ENCODE results near the gene SHMT1. TPM values are rescaled to one million over a fixed set of nuclear protein-coding genes. Genes with fewer than 3 reads are reported as not detected.
"Not testable (repeated sequence)": the region's sequence is repeated elsewhere in the genome, so short reads cannot be mapped to it uniquely, and the experiment has no call there.

The SHMT1 gene
- total RNA-seq, 1 experiment from 2014 or later: 27.6 TPM

DNA sequence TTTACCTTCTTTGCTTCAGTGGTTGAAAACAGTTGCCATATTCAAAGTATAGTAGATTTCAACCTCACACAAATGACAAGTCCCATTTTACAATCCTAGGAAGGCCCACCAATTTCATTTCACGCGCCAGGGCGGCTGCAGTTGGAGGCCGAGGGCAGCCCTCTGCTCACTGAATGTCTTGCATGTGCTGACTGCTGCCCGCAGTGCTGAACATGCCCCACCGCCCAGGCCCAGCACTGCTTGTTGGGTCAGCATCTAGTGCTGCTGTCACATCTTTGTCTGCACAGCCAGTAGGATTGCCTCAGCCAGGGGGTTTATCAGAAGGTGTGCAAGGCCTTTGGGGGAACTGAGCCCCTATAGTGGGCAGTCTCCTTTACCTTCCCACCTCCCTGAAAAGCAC lies 36.8 kb downstream of the SHMT1 start:
- DNase-seq (ENCODE audit: low spot score): no peak

- no peak for DNase-seq (ENCODE audit: low spot score)
Measured at GRCh38 chr17:18326039-18326438, 37.3 kb downstream of the SHMT1 start.

- no peak for DNase-seq (ENCODE audit: low spot score)
Measured at GRCh38 chr17:18324140-18325050, 39.0 kb downstream of the SHMT1 start.

DNA sequence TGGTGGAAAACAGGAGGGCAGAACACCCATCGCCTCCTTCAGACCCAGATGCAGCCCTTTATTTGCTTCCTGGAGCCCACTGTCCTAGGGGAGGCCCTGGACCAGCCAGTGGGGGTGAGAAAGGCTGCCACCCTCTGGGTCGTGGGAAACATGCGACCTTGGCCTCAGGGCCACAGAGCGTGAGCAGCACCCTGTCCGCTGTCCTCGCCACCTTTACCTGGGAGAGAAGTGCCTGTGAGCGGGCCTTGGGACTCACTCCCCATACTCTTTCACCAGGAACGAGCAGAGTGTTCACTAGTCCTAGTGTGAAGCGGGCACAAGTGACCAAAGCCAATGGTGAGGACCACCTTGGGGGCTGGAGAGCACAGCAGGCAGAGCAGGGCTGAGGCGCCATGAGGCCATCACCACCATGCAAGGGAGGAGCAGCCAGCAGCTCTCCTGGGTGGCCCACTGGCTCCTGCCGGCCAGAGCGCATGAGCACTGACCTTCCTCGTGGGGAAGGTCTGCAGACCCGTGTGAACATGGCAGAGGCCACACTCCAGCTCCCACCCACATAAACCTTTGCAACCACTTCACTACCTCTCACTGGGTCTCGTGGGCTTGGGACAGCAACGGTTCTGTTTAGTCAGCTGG lies 39.7 kb downstream of the SHMT1 start:
- no peak for DNase-seq (ENCODE audit: low spot score)

- no peak for DNase-seq (ENCODE audit: low spot score)
Measured at GRCh38 chr17:18323007-18323406, 40.3 kb downstream of the SHMT1 start.

DNA sequence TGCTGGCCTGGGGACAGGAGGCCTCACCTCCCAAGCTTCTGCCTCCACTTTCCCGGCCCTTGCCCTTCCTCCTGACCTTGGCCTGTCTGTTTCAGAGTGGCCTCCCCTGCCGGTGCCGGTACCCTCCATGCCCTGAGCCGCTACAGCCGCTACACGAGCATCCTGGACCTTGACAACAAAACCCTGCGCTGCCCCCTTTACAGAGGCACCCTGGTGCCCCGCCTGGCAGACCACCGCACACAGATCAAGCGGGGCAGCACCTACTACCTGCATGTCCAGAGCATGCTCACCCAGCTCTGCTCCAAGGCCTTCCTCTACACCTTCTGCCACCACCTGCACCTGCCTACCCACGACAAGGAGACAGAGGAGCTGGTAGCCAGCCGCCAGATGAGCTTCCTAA lies 40.8 kb downstream of the SHMT1 start:
- DNase-seq (ENCODE audit: low spot score): no peak

DNA sequence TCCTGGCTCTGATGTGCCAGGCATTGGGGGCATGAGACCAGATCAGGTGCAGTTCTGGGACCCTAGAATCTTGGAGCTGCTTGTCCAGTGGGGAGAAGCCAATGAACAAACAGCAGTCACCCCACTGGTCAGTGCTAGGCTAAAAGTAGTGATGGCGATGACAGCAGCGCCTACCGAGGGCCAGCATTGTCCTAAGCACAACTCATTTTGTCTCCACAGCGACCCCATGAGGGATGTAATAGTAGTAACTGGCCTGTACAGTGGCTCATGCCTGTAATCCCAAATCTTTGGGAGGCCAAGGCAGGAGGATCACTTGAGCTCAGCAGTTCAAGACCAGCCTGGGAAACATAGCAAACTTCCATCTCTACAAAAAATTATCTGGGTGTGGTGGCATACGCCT lies 42.0 kb downstream of the SHMT1 start:
- DNase-seq (ENCODE audit: low spot score): no peak

DNA sequence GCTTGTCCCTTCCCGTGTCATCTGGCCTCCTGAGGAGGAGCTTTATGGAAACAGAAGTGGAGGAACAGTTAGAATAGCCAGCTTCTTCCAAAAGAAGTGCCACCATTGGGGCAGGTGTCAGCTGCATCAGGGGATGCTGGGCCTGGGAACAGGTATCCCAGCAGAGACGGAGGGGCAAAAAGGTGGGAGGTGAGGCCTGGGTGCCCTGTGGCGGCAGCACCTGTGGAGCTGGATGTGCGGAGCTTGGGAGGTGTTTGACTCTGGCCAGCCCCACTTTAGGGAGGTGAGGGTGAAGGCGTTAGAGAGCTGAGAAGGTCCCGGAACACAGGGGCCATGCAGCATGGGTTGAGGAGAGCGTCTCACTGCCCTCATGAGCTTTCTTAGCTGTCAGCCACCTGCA lies 43.0 kb downstream of the SHMT1 start:
- no peak for DNase-seq (ENCODE audit: low spot score)

DNA sequence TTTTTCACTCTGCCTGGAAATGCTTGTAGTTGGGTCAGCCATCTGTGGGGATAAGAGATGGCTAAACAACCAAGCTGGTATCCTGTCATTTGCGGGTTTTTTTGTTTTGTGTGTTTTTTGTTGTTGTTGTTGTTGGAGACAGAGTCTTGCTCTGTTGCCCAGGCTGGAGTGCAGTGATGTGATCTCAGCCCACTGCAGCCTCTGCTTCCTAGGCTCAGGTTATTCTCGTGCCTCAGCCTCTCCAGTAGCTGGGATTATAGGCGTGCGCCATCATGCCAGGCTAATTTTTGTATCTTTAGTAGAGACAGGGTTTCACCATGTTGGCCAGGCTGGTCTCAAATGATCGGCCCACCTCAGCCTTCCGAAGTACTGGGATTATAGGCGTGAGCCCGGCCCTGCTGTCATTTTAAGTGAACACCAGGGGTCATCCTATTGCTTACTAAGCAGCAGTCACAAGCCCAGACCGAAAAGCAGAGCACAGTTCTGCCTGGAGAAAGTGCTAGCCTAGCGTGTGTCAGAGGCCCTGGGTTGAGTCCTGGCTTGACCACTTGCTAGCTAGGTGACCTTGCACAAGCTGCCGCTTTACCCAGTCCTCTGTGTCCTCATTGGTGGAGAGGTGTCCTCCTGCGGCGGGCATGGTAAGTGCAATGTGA lies 43.6 kb downstream of the SHMT1 start:
- DNase-seq (ENCODE audit: low spot score): no peak

GRCh38 chr17:18318771-18319450 lies 44.4 kb downstream of the SHMT1 start:
- no peak for DNase-seq (ENCODE audit: low spot score)

DNA sequence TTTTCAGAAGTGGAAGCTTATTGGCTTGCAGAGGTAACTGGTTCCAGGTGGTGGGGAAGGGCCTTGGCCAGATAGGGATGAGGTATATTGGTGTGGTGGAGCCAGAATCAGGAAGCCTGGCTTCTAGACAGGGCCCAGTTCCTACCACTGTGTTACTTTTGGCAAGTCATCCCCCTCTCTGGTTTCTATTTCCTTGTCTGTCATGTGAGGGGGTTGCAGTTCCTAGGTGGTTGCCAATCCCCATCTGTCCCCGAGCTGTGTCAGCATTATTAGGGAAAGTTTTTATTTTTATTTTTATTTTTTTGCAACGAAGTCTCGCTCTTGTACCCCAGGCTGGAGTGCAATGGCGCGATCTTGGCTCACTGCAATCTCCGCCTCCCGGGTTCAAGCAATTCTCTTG lies 45.2 kb downstream of the SHMT1 start:
- no peak for DNase-seq (ENCODE audit: low spot score)

GRCh38 chr17:18315961-18316360 lies 47.4 kb downstream of the SHMT1 start:
- DNase-seq (ENCODE audit: low spot score): no peak

- DNase-seq (ENCODE audit: low spot score): no peak
Measured at GRCh38 chr17:18315562-18315922, 47.8 kb downstream of the SHMT1 start.

GRCh38 chr17:18314731-18315561 lies 48.4 kb downstream of the SHMT1 start, which contains the start of the genes SMCR8 and TOP3A:
SMCR8 (plus strand) TSS chr17:18315293; CDS start chr17:18315790, 497 bp downstream.
TOP3A (minus strand) TSS chr17:18314994; CDS start chr17:18314778, 216 bp downstream.
- DNase-seq (ENCODE audit: low spot score): peak; percentile 96

- DNase-seq (ENCODE audit: low spot score): no peak
Measured at GRCh38 chr17:18314059-18314730, 49.2 kb downstream of the SHMT1 start.

GRCh38 chr17:18309202-18309601 lies 54.1 kb downstream of the SHMT1 start:
- DNase-seq (ENCODE audit: low spot score): no peak

- DNase-seq (ENCODE audit: low spot score): not testable (repeated sequence)
Measured at GRCh38 chr17:18303206-18303605, 60.1 kb downstream of the SHMT1 start.

DNA sequence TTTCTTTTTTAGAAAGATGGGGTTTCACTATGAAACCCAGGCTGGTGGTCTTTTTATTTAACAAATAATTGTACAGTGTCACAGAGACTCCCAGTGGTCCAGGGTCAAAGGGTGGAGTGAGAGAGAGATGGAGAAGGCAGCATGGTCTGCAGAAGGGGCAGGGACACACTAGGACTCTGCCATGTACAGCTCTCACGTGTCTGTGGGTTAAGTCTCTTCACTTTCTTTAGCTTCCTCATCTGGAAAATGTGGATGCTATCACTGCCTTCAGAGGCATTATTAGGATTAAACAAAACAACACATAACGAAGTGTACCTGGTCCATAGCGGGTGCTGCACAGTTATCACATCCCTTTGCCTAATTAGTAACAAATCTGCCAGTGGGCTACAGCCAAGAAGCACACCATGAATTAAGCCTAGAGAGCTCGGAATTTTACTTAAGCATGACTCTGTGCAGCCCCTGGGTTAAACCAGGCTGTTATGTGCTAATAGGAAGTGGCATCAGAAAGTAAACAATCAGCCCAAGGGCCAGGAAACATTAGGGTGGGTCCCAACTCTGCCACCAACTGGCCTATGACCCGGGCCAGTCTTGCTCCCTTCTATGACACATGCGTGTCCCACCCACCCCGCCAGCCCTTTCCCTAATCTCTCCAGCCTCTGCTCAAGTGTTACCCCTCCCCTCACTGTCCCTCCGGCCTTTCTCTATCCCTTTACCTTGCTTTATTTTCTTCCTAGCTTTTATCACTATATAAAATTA lies 62.4 kb downstream of the SHMT1 start:
- DNase-seq (ENCODE audit: low spot score): no peak

DNA sequence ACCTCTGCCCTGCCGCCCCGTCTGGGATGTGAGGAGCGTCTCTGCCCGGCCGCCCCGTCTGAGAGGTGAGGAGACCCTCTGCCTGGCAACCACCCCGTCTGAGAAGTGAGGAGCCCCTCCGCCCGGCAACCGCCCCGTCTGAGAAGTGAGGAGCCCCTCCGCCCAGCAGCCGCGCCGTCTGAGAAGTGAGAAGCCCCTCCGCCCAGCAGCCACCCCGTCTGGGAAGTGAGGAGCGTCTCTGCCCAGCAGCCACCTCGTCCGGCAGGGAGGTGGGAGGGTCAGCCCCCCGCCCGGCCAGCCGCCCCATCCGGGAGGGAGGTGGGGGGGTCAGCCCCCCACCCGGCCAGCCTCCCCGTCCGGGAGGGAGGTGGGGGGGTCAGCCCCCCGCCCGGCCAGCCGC lies 65.3 kb downstream of the SHMT1 start:
- not testable (repeated sequence) for DNase-seq (ENCODE audit: low spot score)
